ENCODE data around the gene RBM4B.

Gene RBM4B

DNA sequence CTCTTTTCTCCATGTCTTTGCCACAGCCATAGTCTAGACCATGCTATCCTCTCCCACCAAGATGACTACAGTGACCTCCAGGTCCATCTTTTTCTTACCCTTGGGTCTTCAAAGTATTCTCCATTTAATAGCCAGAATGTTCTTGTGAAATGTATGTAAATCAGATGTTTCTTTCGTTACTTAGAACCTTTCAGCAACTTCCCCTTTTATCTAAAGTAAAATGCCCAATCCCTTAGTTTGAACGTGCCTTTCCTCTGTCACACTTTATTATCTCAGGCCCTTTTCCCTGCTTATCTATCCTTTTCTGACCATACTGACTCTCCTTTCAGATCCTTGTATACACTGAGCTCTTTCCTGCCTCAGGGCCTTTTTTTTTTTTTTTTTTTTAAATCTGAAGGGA is 17.9 kb downstream of the RBM4B start:
- TF ChIP-seq, protein P1, sequence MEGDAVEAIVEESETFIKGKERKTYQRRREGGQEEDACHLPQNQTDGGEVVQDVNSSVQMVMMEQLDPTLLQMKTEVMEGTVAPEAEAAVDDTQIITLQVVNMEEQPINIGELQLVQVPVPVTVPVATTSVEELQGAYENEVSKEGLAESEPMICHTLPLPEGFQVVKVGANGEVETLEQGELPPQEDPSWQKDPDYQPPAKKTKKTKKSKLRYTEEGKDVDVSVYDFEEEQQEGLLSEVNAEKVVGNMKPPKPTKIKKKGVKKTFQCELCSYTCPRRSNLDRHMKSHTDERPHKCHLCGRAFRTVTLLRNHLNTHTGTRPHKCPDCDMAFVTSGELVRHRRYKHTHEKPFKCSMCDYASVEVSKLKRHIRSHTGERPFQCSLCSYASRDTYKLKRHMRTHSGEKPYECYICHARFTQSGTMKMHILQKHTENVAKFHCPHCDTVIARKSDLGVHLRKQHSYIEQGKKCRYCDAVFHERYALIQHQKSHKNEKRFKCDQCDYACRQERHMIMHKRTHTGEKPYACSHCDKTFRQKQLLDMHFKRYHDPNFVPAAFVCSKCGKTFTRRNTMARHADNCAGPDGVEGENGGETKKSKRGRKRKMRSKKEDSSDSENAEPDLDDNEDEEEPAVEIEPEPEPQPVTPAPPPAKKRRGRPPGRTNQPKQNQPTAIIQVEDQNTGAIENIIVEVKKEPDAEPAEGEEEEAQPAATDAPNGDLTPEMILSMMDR (IDR thresholded peaks at IDR 0.05; ENCODE audit: low read depth, low read length, missing control alignments), result no peak
- no peak overlapping the region for H3K4me3 ChIP-seq (replicated peaks; ENCODE audit: low read depth, low read length)
- DNase-seq (ENCODE audit: extremely low read depth, low read depth), result no peak

DNA sequence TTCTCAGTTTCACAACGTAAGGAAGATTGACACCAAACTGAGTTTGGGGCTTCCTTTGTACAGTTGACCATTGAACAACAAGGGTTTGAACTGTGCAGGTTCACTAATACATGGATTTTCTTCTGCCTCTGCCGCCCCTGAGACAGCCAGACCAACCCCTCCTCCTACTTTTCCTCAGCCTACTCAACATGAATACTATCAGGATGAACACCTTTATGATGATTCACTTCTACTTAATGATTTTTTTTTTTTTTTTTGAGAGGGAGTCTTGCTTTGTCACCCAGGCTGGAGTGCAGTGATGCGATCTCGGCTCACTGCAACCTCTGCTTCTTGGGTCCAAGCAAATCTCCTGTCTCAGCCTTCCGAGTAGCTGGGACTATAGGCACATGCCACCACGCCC is 24.6 kb downstream of the RBM4B start:
- DNase-seq (ENCODE audit: extremely low read depth, low read depth), result no peak
- TF ChIP-seq, protein P1 (IDR thresholded peaks at IDR 0.05; ENCODE audit: low read depth, low read length, missing control alignments), result no peak
- H3K4me3 ChIP-seq (replicated peaks; ENCODE audit: low read depth, low read length), result no peak overlapping the region

DNA sequence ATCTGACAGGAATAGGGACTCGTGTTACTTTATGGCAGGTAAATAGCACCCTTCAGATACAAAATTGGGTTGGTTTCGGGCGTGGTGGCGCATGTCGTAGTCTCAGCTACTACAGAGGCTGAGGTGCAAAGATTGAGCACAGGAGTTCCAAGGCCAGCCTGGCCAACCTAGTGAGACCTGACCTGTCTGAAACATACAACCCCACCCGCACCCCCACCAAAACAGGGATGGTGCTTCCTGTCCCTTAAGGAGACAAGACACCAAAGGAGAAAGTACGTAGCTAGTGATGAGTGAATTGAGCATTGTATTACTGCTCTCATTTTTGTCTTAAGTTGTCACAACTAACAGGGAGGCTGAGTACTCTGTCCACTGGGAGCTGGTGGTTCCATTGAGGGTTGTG is 25.0 kb downstream of the RBM4B start:
- DNase-seq (ENCODE audit: extremely low read depth, low read depth), result no peak
- TF ChIP-seq, protein P1 (IDR thresholded peaks at IDR 0.05; ENCODE audit: low read depth, low read length, missing control alignments), result no peak
- no peak overlapping the region for H3K4me3 ChIP-seq (replicated peaks; ENCODE audit: low read depth, low read length)

DNA sequence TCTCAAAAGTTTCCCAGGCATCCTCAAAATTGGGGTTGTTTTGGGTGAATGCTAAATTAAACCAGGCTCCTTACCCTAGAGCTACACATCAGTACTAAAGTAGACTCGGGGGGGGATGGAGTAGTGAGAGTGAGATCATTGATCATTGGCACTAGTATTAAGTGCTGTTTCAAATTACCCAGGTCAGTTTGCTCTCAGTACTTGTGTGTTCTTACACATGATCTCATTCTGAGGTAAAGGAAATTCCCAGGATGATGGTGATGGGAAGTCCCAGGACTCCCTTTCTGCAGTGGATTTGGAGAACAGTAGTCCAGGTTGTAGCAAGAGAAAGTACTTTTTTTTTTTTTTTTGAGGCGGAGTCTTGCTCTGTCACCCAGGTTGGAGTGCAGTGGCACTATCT is 26.7 kb downstream of the RBM4B start:
- no peak for DNase-seq (ENCODE audit: extremely low read depth, low read depth)
- TF ChIP-seq, protein P1 (IDR thresholded peaks at IDR 0.05; ENCODE audit: low read depth, low read length, missing control alignments), result no peak

DNA sequence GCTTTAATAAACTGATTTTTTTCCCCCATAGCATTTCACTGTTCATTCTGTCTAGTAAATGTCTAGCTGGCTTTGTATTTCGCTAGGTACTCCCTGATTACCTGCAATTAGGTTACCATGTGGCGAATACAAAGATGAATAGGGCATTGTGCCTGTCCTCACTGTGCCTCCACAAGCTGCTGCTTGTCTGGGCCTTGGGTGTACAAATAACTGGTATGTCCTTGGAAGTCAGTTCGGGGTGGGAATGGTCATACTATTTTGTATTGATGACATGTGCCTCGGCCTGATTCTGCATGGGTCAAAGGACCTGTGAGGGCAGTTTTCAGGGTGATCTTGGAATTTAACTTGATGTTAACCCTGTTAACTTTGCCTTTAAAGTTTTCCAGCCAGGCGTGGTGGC is 27.8 kb downstream of the RBM4B start:
- no peak overlapping the region for H3K4me3 ChIP-seq (replicated peaks; ENCODE audit: low read depth, low read length)
- TF ChIP-seq, protein P1 (IDR thresholded peaks at IDR 0.05; ENCODE audit: low read depth, low read length, missing control alignments), result no peak
- no peak for DNase-seq (ENCODE audit: extremely low read depth, low read depth)

More for the DNA sequence above, 26.7 kb downstream of the RBM4B start:
- H3K4me3 ChIP-seq (replicated peaks; ENCODE audit: low read depth, low read length), result no peak overlapping the region

DNA sequence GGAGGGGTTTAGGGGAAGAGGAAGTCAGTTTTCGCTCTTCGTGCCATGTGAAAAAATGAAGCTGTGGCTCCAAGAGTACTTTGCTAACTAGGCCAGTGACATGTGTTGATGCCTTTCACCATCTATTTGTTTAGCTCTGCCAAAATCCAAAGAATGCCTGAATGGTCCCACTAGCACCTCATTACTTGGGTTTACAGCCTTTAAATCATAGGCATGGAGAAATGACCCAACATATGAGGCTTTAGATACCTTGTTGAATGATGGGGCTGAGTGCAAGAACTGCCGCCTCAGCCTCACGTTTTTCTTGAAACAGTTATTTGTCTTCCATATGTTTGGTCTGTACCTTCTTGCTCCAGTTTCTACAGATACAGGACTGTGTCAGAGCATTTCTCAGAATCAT is 30.9 kb downstream of the RBM4B start:
- H3K4me3 ChIP-seq (replicated peaks; ENCODE audit: low read depth, low read length), result no peak overlapping the region
- TF ChIP-seq, protein P1 (IDR thresholded peaks at IDR 0.05; ENCODE audit: low read depth, low read length, missing control alignments), result no peak
- DNase-seq (ENCODE audit: extremely low read depth, low read depth), result no peak

DNA sequence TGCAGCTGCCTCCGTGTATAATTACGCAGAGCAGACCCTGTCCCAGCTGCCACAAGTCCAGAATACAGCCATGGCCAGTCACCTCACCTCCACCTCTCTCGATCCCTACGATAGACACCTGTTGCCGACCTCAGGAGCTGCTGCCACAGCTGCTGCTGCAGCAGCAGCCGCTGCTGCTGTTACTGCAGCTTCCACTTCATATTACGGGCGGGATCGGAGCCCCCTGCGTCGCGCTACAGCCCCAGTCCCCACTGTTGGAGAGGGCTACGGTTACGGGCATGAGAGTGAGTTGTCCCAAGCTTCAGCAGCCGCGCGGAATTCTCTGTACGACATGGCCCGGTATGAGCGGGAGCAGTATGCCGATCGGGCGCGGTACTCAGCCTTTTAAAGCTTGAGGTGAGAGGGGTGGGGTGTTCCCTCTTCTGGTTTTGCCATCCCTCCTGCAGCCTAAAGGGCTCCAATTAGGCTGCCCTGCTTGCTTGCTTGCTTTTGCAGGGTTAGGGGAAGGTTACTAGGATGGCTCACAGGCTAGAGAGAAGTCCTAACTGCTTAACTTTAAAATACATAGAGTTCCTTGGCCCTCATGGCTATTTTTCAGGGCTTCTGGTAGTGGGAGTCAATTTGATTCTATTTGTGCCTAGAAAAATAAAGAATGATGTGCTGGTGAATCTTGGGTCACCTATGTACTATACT is 33.8 kb downstream of the RBM4B start:
- DNase-seq (ENCODE audit: extremely low read depth, low read depth), result no peak
- TF ChIP-seq, protein P1 (IDR thresholded peaks at IDR 0.05; ENCODE audit: low read depth, low read length, missing control alignments), result no peak
- peak overlapping the region; percentile 13 for H3K4me3 ChIP-seq (replicated peaks; ENCODE audit: low read depth, low read length)
